Measurements from ENCODE around the gene OAF.

GRCh38 chr11:120188811-120189455 lies 21.9 kb upstream of the OAF start:
- TF ChIP-seq POLR2AphosphoS5 (IDR thresholded peaks at IDR 0.05) (no peak), CTCF (IDR thresholded peaks at IDR 0.05 in 8 of 11, conservative IDR thresholded peaks at IDR 0.05 in 3 of 11) (no peak)

All from spleen (tissue), 7 donors.